Measurements from ENCODE around the gene SAMSN1.

- TF ChIP-seq CTCF (conservative IDR thresholded peaks at IDR 0.05; ENCODE audit: low read depth in 2 of 2) (no peak), EZH2phosphoT487 (IDR thresholded peaks at IDR 0.05; ENCODE audit: unreplicated experiment) (no peak), EZH2 (IDR thresholded peaks at IDR 0.05; ENCODE audit: low read depth, unreplicated experiment) (no peak), REST (IDR thresholded peaks at IDR 0.05; ENCODE audit: unreplicated experiment) (no peak), POLR2AphosphoS5 (IDR thresholded peaks at IDR 0.05; ENCODE audit: low read depth) (no peak), ZNF331 (CRISPR knock-in tag; IDR thresholded peaks at IDR 0.05; ENCODE audit: low read depth) (no peak), CREB1 (CRISPR knock-in tag; IDR thresholded peaks at IDR 0.05; ENCODE audit: low read depth) (no peak), JUNB (IDR thresholded peaks at IDR 0.05; ENCODE audit: unreplicated experiment) (no peak), STAT1 (IDR thresholded peaks at IDR 0.05; ENCODE audit: unreplicated experiment) (no peak)
Observed at GRCh38 chr21:14581902-14582457, 35.9 kb upstream of the SAMSN1 start.
